CD1c-positive myeloid dendritic cell (primary cell): ENCODE data around the gene FASN.

Experiments
- DNase-seq: peaks from one replicate; pipeline ENCODE4 v3.0.0-alpha.2; 2016; ENCODE audit errors: extremely low spot score

FASN gene

DNA sequence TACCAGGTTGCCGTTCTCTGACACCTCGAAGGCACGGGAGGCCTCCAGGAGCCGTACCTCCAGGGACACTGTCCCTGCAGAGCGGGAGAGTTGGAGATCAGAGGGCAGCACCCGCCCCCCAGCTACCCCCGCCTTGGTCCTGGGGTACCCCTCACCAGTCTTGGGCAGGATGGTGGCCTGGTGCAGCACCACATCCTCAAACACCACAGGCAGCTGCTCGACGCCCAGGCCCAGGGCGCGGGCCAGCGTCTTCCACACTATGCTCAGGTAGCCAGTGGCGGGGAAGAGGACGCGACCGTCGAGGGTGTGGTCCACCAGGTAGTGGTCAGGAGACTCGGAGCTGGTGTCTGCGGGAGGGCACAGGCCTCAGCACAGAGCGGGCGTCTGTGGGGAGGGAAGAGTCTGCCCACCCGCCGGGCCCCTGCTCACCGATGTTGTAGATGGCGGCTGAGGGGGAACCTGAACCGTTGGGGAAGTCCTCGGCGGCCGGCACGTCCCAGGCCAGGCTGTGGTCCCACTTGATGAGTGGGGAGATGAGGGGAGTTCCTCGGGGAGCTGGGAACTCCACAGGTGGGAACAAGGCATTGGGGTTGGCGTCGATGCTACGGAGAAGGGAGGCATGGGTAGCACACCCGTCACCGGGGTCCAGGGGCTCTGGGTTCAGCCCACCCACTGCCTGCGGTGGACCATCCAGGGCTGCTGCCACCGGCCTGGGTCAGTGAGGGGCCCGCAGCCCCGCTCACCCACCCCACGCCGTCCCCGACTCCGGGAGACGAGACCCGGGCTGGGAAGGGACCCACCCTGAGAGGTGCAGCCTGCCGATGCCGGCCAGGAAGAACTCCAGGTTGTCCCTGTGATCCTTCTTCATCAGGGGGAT is 9.8 kb downstream of the FASN start:
- no peak for DNase-seq

DNA sequence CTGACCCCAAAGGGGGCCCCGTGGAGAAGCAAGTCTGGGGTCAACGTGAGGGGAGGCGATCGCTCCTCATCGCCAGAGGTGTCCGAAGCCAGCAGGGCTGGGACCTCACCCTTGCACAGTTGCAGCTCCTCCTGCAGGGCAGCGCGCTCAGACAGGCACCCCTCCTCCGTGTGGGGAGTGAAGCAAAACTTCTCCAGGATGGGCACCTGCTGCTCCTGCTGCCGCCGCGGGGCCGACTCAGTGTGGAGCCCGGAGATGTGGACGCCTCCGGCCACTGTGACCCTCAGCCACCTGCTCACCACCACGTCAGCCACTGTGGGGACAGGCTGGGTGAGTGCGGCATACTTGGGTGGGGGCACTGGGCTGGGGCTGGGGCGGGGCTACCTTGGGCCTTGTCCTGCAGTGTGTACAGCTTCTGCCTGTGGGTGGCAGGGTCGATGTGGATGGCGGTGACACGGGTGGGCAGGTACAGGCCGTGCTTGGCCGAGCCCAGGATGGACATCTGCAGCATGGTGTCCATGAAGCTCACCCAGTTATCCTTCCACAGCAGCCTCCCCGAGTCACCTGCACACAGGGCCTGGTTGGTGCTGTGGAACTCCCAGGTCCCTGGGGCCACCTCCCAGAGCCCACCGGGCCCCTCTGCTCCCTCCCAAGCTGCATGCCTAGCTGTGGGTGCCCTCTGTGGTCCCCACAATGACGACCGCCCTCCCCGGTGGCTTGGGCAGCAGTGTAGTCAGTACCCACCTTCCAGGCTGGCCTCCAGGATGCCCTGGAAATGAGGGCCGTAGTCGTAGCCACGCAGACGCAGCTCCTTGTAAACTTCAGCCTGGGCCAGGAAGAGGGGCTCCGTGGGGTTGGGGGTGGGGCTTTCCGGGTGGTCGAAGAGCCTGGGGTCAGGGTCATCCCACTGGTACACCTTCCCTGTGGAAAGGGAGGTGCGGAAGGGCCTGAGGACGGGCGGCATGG is 10.8 kb downstream of the FASN start:
- DNase-seq: no peak

DNA sequence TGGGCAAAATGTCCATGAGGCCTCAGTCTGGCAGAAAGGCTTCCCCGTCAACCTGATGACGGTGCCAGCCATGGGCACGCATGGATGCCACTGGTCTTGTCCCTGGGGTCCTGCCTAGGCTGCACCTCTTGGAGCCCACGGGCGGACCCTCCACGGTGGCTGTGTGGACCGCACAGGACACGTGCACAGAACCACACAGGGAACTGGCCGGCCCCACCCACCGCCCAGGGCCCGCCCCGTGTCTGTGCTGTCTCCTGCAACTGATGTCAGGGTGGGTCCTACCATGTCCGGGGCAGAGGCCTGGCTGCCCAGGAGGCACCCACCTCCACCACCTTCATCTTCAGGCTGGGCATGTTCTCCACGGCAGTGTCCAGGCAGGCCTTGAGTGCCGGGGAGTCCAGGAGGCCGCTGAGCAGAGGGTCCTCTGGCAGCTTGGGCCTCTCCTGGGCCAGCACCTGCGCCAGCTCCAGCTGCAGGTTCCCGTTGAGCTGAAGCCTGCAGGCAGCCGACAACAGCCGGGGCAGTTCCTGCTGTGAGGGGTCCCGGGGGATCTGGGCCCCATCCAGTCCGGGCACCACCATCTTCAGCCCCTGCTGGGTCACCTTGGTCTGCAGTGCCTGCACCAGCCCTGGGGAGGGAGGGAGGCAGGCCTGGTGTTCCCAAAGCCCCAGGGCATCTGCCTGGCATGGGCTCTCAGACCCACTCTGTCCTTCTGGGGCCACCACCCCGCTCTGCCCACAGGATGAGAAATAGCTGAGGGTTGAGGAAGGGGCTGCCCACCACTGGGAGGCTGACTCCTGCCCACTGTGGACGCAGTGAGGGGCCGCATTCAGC is 11.9 kb downstream of the FASN start:
- no peak for DNase-seq

DNA sequence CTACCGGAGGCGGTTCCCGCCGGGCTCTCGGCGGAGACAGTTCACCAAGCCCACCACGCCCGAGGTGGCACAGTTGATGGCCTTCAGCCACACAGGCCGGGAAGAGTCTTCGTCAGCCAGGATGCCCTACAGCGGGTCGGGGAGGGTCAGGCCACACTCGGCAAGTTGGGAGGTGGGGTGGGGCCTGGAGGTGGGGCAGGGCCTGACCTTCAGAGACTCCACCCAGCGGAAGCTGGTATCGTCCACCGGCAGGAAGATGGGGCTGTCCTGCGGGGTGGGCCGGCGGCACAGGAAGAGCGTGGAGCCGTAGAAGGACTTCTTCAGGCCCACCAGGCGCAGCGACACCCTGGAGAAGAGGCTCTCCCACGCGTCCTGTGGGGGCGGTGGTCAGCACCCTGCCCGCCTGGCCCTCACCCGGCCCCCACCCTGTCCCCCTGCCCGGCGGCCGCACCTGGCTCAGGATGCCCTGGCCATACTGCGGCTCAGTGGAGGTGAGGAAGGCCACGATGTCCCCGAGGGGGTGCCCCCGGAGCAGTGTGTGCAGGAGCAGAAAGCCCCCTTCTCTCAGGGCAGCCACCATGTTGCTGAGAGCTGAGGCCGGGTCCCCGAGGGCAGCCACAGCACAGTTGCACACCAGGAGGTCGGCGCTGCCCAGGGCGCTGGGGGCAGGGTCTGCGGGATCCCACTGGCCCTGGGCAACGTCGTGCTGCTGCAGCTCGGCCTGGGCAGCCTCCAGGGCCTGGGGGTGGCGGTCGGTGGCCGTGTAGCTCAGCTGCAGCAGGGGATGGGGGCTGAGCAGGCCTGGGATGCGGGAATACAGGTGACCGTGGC is 12.8 kb downstream of the FASN start:
- no peak for DNase-seq

DNA sequence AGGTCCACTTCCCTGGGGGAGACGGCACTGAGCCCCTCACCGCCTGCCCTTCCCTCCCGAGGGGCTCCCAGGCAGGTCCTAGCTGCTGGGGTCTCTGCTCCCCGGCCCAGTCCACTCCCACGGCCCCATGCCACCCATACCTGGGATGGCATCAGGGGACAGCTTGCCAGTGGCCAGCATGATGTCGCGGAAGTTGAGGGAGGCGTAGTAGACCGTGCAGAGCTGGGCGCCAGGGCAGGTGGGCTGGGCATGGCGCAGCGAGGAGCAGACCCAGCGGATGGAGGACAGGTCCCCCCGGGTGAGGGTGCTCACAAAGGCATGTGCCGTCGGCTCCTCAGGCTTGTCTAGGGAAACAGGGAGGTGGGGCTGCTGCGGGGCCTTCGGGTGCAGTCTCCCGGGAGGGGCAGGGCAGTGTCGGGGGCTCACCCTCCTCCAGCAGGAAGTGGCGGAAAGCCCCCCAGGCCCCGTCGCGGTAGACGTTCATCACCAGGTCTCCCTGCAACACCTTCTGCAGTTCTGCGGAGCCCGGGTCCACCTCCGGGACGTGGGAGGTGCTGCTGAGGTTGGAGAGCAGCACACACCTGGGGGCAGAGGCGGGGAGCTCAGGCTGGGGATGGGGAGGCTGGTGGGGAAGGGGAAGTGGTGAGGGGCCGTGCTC is 13.5 kb downstream of the FASN start:
- DNase-seq: no peak

DNA sequence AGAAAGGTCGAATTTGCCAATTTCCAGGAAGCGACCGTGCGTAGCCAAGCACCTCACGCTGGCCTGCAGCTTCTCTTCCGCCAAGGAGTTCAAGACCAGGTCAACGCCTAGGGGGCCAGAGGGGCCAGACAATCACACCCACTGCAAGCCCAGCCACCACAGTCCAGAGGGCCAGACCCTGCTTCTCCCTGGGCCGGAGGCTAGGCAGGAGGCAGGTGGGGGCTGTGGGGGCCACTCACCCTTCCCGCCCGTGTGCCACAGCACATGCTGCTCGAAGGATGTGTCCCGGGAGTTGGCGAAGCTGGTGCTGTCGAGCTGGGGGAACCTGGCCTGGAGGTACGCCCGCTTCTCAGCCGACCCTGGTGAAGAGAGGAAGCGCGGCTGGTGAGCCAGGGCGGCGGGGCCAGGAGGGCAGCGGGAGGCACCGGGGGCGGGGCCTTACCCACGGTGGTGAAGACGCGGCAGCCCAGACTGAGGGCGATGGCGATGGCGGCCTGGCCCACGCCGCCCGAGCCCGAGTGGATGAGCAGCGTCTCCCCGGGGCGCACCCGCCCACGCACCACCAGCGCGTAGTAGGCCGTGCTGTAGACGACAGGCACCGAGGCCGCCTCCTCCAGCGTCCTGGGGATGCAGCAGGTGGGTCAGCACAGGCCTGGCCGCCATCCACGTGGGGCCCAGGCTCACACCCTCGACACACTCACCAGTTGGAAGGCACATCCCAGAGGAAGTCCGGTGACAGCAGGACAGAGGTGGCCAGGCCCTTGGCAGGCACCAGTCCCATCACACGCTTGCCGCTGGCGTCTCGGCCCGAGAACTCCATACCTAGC is 14.3 kb downstream of the FASN start:
- no peak for DNase-seq

DNA sequence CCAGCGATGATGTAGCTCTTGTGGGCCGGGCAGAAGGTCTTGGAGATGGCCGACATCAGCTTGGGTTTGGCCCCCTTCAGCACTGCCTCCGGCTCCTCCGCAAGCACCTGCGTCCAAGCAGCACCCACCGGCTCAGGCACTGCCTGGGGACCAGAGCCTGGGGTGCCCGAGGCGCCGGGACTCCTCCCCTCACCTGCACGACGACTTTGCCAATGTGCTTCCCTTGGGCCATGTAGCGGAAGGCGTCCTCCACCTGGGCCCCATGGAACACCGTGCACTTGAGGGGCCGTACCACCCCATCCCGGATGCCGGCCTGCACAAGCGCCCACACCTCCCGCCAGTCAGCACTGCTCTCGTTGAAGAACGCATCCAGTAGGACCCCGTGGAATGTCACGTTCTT is 15.0 kb downstream of the FASN start:
- no peak for DNase-seq

DNA sequence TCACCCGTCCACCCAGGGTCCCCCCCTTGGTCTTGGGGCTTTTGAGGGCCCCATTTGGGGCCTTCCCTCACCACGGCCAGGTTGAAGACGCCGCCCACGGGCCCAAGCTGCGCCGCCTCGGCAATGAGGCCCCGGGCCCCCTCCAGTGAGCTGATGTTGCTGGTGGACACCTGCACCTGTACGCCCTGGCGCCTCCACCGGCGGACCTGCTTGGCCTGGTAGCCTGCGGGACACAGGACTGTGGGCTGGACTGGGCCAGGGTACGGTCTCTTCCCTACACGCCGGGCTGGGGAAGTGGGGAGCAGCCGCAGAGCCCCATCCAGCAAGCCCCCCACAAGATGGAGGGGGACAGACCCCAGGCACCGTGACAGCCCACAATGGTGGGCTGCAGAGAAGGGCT is 15.6 kb downstream of the FASN start:
- no peak for DNase-seq

DNA sequence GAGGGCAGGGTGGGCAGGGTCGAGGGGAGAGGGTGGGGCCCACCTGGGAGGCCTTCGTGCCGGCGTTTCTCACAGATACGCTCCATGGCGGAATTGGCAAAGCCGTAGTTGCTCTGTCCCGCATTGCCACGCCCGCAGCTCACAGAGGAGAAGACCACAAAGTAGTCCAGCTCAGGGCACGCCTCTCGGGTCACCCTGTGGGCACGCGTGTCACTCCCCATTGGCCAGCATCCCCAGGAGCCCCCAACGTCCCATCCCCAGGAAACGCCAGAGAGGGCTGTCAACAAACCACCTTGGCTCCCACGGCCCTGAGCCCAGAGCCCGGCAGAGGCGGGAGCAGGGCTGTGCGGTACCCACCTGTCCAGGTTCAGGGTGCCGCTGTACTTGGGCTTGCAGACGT is 16.1 kb downstream of the FASN start:
- DNase-seq: no peak

DNA sequence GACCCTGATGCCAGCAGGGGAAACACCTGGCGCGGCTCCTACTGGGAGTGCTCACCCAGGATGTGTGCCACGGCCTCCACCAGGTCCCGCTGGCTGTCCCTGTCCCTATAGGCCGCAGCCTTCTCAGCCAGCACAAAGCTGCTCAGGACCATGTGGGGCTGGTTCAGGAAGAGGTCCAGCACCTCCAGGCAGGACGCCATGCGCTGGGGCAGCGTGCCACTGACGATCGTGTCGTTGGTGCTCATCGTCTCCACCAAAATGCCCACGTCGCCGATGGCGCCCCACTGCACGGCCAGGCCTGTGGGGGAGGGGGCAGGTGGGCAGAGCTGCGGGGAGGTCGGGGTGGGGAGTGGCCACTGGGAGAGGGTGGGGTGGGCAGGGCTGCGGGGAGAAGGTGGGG is 16.5 kb downstream of the FASN start:
- DNase-seq: no peak

DNA sequence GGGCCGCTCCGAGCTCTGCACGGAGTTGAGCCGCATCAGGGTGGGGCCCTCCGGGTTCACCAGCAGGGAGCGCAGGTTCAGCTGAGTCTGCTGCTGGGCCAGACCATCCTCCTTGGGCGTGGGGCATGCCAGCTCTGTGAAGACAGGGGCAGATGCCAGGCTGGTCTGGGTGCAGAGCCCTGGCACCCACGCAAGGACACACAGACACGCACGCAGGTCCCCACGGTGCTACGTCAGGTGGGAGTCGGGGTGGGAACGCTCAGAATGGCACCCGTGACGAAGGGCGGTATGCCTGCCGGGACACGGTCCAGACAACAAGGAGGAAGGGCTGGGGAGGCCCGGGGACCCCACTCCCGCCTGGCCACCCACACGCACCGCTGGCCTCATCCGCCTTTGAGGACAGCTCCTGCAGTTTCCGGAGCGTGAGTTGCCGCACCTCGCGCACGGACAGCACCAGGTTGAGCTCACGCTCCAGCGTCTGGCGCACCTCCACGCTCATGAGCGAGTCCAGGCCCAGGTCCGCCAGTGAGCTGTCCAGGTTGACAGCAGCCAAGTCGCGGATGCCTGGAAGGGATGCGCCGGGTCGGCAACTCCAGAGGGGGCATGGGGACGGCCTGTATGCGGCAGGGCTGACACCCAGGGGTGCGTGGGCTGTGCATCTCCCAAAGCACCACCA is 17.1 kb downstream of the FASN start:
- no peak for DNase-seq

DNA sequence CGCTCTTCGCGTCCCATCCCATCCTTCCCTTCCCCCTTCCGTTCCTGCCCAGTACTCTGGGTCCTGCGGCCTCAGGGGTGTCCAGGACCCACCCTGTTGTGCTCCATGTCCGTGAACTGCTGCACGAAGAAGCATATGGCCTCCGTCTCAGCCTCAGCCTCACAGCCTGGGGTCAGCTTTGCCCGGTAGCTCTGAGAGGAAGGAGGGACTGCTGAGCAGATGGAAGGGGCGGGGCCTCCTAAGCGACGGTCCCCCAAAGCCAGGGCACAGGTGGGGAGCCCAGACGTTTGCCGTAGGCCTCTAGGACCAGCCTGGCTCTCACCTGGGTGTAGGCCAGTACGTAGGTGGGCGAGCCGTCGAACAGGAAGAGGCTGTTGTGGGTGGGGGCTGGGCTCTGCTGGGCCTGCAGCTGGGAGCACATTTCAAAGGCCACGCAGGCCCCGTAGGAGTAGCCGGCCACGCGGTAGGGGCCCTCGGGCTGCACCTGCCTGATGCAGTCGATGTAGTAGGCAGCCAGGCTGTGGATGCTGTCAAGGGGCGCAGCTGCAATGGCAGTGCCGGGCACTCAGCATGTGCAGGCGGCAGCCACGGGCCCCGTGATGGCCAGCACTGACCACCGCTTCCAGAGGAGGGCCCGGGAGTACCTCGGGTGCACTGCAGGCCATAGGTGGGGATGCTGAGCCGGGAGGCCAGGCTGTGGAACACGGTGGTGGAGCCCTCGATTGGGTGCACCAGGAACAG is 17.8 kb downstream of the FASN start:
- no peak for DNase-seq

DNA sequence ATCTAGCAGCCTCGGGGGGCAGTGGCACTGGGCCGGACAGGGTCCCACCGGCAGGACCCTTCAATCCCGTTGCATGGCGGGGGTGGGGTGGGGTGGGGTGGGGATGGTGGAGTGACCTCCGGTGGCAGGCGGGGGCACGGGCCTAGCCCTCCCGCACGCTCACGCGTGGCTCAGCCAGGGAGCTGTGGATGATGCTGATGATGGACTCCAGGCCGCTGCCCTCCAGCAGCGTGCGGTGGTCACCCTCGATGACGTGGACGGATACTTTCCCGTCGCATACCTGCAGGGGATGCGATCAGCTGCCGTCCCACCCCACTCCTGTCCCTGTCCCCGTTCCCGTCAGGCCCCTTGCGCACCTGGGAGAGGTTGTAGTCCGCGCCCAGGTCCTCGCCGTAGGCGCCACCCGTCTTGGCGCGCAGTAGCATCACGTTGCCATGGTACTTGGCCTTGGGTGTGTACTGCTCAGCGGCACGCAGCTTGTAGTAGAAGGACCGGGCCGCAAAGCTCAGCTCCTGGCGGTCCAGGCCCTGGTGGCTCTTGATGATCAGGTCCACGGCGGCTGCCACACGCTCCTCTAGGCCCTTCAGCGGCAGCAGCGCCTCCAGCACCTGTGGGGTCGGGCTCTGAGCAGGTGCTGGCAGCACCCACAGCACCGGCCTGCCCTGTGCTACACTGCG is 18.9 kb downstream of the FASN start:
- no peak for DNase-seq

DNA sequence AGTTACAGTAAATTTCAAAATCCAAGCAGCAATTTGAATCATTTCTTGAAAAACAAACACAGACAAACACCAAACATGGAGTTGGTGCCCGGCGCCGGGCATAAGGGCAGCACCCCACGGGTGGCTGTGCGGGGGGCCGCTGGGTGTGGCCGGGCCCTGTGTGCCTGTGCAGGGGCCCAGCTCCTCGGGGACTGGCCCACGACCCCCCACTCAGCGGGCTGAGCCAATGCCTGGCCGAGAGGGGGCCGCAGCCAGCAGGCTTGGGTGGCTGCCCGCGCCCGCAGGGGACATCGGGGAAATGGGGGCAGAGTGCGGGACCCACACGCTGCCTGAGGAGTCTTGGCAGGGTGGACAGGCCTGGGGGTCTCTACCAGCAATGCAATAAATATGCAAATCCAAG is 19.6 kb downstream of the FASN start:
- DNase-seq: no peak

DNA sequence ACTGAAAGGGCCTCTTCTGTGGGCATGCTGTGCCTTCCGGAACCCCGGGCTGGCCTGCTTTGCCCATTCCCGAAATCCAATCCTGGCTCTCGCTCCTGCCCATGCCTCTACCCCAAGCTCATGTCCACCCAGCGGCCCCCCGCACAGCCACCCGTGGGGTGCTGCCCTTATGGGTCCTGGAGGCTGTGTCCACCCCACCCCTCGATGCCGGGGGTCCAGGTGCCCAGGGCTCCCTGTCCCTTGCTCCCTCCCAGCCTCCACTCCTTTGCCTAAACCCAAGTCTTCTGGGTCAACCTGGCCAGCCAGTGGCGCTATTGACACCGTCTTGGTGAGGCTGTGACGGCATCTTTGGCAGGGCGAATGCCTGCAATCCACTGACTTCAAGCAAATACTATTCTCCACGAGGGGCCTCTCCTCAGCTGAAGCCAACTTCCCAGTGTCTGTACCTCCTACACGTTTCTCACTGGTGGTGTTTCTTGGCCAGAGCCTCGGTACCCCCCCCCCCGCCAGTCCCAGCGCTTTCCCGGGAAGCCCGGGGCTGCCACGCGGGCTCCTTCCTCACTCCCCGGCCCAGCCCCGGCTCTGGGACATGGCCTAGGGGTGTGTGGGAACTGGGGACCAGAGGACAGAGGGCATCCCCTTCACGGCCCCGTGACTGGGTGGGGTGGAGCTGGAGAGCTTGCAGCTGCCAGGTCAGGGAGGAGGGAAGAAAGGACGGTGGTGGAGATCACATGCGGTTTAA is 20.2 kb downstream of the FASN start:
- no peak for DNase-seq

DNA sequence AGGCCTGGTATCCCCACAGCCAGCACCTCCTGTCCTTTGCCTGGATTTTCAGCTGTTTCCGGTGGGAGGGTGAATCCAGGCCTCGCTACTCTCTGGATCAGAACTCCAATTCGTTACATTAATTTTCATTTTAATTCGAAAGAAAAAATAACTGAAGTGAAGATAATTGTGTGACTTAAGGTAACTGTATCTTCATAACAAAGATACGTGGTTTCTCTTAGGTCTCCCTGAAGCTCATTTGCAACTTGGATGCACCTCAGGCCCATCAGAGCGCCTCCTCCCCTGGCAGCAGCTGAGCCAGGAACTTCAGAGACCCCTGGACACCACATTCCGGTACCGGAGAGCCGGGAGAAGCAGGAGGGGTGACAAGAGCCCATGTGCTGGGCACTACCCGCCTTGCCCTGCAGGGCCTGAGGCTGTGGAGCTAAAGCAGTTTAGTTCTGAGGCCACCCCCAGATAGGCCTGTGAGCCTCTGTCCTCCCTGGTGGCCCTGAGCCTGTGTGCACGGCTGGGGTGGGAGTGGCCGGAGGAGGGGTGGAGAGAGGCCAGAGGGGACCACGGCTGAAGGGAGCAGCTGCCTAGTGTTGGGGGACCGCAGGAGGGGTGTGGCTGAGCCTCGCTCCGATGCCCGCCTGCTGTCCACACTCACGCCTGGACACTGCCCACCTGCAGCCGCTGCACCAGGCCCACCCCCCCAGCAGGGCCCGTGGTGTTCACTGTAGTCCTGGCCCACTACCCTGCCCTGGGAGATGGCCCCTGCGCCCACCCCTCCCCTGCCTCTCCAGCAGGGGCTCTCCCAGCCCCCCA is 21.0 kb downstream of the FASN start:
- no peak for DNase-seq
